CD4-positive, alpha-beta T cell (primary cell): ENCODE measurements around the gene NOS2. TPM values are rescaled to one million over a fixed set of nuclear protein-coding genes. Genes with fewer than 3 reads are reported as not detected.
"Not testable (repeated sequence)": the region's sequence is repeated elsewhere in the genome, so short reads cannot be mapped to it uniquely, and the experiment has no call there.

Experiments used
- ATAC-seq: fragments of 200-7000 bp; cut with Tn5 transposase; one replicate; pipeline ENCODE4 v1.10.0; 2022; ENCODE audit warnings: mild to moderate bottlenecking; ENCODE audit not compliant: poor library complexity
- CTCF ChIA-PET: fragments of 350-600 bp; sonication (Branson Sonifier 250); formaldehyde crosslinking; loops from one replicate; lab custom pipeline; 2021; ENCODE audit warnings: antibody characterized with exemption, inconsistent platforms; lab: Charles Lee
- POLR2A ChIA-PET: fragments of 350-600 bp; sonication (Branson Sonifier 250); formaldehyde crosslinking; loops from one replicate; lab custom pipeline; 2021; ENCODE audit warnings: antibody characterized with exemption, inconsistent platforms; lab: Charles Lee
- DNase-seq, 14 experiments: peaks; one replicate each; pipeline ENCODE4 v3.0.0-alpha.2; 2013 to 2020; ENCODE audit warnings: mixed read lengths in 2 of 14
- H3K27ac ChIP-seq, 2 donors: one replicate each; pipeline versions ENCODE4 v1.5.1 to v1.7.0; 2013; ENCODE audit warnings: low read length in 2 of 2, low read depth in 1 of 2, mild to moderate bottlenecking in 1 of 2
- H3K27me3 ChIP-seq, 2 experiments: 1 replicate in 1 of 2; 2 replicates in 1 of 2; pipeline versions ENCODE4 v1.6.1 to v1.7.0; 2013; ENCODE audit warnings: low read length in 2 of 2, control low read depth in 1 of 2, mild to moderate bottlenecking in 1 of 2, moderate library complexity in 1 of 2; ENCODE audit not compliant: insufficient read depth in 2 of 2, control insufficient read depth in 1 of 2
- H3K36me3 ChIP-seq: one replicate; pipeline ENCODE4 v1.6.1; 2013; ENCODE audit warnings: low read length, control low read depth; ENCODE audit not compliant: insufficient read depth
- H3K4me1 ChIP-seq: one replicate; pipeline ENCODE4 v1.6.1; 2013; ENCODE audit warnings: low read length, control low read depth; ENCODE audit not compliant: insufficient read depth
- H3K4me3 ChIP-seq: one replicate; pipeline ENCODE4 v1.5.1; 2013; ENCODE audit warnings: mild to moderate bottlenecking, low read length, moderate library complexity
- H3K9me3 ChIP-seq, 2 experiments: 1 replicate in 1 of 2; 2 replicates in 1 of 2; pipeline versions ENCODE4 v1.6.1 to v1.7.0; 2013; ENCODE audit warnings: low read length in 2 of 2, mild to moderate bottlenecking in 2 of 2, control low read depth in 1 of 2, moderate library complexity in 1 of 2; ENCODE audit not compliant: control insufficient read depth in 1 of 2, insufficient read depth in 1 of 2
- H3K27ac Mint-ChIP-seq: one replicate; pipeline ENCODE4 v1.8.0; 2020; ENCODE audit warnings: mixed read lengths
- H3K27me3 Mint-ChIP-seq: one replicate; pipeline ENCODE4 v1.8.0; 2021; ENCODE audit warnings: mixed read lengths
- H3K36me3 Mint-ChIP-seq: one replicate; pipeline ENCODE4 v1.8.0; 2021; ENCODE audit warnings: low read depth, mixed read lengths
- H3K4me1 Mint-ChIP-seq: one replicate; pipeline ENCODE4 v1.8.0; 2021; ENCODE audit warnings: low read depth, mixed read lengths
- H3K4me3 Mint-ChIP-seq: one replicate; pipeline ENCODE4 v1.8.0; 2020; ENCODE audit warnings: mild to moderate bottlenecking, mixed read lengths
- H3K9me3 Mint-ChIP-seq: one replicate; pipeline ENCODE4 v1.8.0; 2020; ENCODE audit warnings: mixed read lengths
- CTCF ChIP-seq: fragments of 200-600 bp; IDR thresholded peaks from one replicate; pipeline ENCODE4 v1.8.0; 2022; ENCODE audit warnings: antibody characterized with exemption, mild to moderate bottlenecking
- intact Hi-C, 2 experiments: fragments of 100-400 bp; cut with DNase I in 1 of 2; cut with micrococcal nuclease in 1 of 2; formaldehyde crosslinking; loops; one replicate each; pipeline versions ENCODE4 v1.15.1 to v1.9.0; 2023 to 2025; cut with DNase I, micrococcal nuclease
- total RNA-seq, 174 experiments: library from RNA in 2 of 174; stranded (reverse) in 2 of 174; gene quantifications; one replicate each; pipeline ENCODE4 v1.2.3 and lab custom pipeline; 2021 to 2026

NOS2 gene
- total RNA-seq, 2 experiments from 2014 or later, result 0.08 TPM; not detected in 1

GRCh38 chr17:27762527-27763305 lies 37.6 kb downstream of the NOS2 start:
- no peaks in the 10 kb centered on the region for H3K36me3 Mint-ChIP-seq
- intact Hi-C loops, result loop anchor here in 1 of 2 experiments (5.0 kb wide), 1 partner anchor 490 kb away; no protein-coding TSS in a partner anchor
- no peaks in the 10 kb centered on the region for H3K9me3 Mint-ChIP-seq
- no peaks in the 10 kb centered on the region for H3K36me3 ChIP-seq
- no peak overlapping the region for H3K27ac Mint-ChIP-seq
- ATAC-seq (no peak), DNase-seq (peak in 2 of 14 experiments; percentile 8 to 15)
- H3K4me1 ChIP-seq, result no peaks in the 10 kb centered on the region
- no peak overlapping the region for H3K27ac ChIP-seq
- no peak overlapping the region for H3K4me3 Mint-ChIP-seq
- H3K27me3 ChIP-seq, result no peaks in the 10 kb centered on the region
- H3K4me1 Mint-ChIP-seq, result no peaks in the 10 kb centered on the region
- peaks cover 5% of the 10 kb centered on the region for H3K27me3 Mint-ChIP-seq
- ChIA-PET POLR2A (no interaction called here), CTCF (no interaction called here)
- no peak for TF ChIP-seq CTCF
- no peak overlapping the region for H3K4me3 ChIP-seq
- no peaks in the 10 kb centered on the region for H3K9me3 ChIP-seq

GRCh38 chr17:27760931-27761330 lies 39.4 kb downstream of the NOS2 start:
- H3K9me3 Mint-ChIP-seq, H3K36me3 ChIP-seq, H3K4me3 ChIP-seq, H3K36me3 Mint-ChIP-seq, H3K9me3 ChIP-seq, H3K4me1 Mint-ChIP-seq, DNase-seq, H3K4me3 Mint-ChIP-seq, ATAC-seq, H3K27me3 Mint-ChIP-seq, H3K27ac Mint-ChIP-seq, POLR2A ChIA-PET, H3K27me3 ChIP-seq, H3K4me1 ChIP-seq, H3K27ac ChIP-seq: not testable (repeated sequence)
- intact Hi-C loops, result loop anchor here in 1 of 2 experiments (1.0 to 5.0 kb wide), 2 partner anchors 119 to 491 kb away; no protein-coding TSS in a partner anchor
- CTCF ChIA-PET, result interaction anchor here (1.1 to 1.5 kb wide), 2 partner anchors 27 to 491 kb away, joined by 3 to 5 read pairs; no protein-coding TSS in a partner anchor

GRCh38 chr17:27760069-27760885 lies 40.1 kb downstream of the NOS2 start:
- Histone ChIP-seq H3K4me3 (no peak overlapping the region), H3K27me3 (no peaks in the 10 kb centered on the region), H3K4me1 (no peaks in the 10 kb centered on the region), H3K36me3 (no peaks in the 10 kb centered on the region), H3K9me3 (no peaks in the 10 kb centered on the region), H3K27ac (no peak overlapping the region)
- intact Hi-C loops, result loop anchor here in 1 of 2 experiments (1.0 to 5.0 kb wide), 2 partner anchors 120 to 492 kb away; no protein-coding TSS in a partner anchor
- no peak for ATAC-seq
- peak; percentile 92 for TF ChIP-seq CTCF
- DNase-seq, result peak; percentile 49 to 79 (median 65)
- peaks cover 5% of the 10 kb centered on the region for H3K27me3 Mint-ChIP-seq
- no peaks in the 10 kb centered on the region for H3K4me1 Mint-ChIP-seq
- no peak overlapping the region for H3K27ac Mint-ChIP-seq
- ChIA-PET POLR2A (no interaction called here), CTCF (interaction anchor here (0.9 to 1.5 kb wide), 8 partner anchors 18 to 492 kb away, joined by 3 to 10 read pairs (median 5); partner anchors contain the start of gene LYRM9)
- no peaks in the 10 kb centered on the region for H3K36me3 Mint-ChIP-seq
- H3K4me3 Mint-ChIP-seq, result no peak overlapping the region
- H3K9me3 Mint-ChIP-seq, result no peaks in the 10 kb centered on the region
